ENCODE data around the gene SLC26A11.

The SLC26A11 gene

GRCh38 chr17:80184423-80184714, 35.9 kb upstream of the SLC26A11 start:
- no peak overlapping the region for H3K4me3 ChIP-seq (ENCODE audit: low read depth, low read length)
- no peaks in the 10 kb centered on the region for H3K36me3 ChIP-seq (ENCODE audit: control insufficient read depth, insufficient read depth, low read length)
- no peaks in the 10 kb centered on the region for H3K27me3 ChIP-seq (ENCODE audit: control insufficient read depth, insufficient read depth, low read length)
- H3K4me1 ChIP-seq (ENCODE audit: control insufficient read depth, insufficient read depth, low read length), result no peaks in the 10 kb centered on the region
- no peak overlapping the region for H3K9ac ChIP-seq (ENCODE audit: low read depth, low read length)
- H3K9me3 ChIP-seq (ENCODE audit: control insufficient read depth, insufficient read depth, low read length), result no peaks in the 10 kb centered on the region

GRCh38 chr17:80185968-80186367, 34.3 kb upstream of the SLC26A11 start:
- no peaks in the 10 kb centered on the region for H3K4me1 ChIP-seq (ENCODE audit: control insufficient read depth, insufficient read depth, low read length)
- H3K9ac ChIP-seq (ENCODE audit: low read depth, low read length), result no peak overlapping the region

GRCh38 chr17:80187090-80187489, 33.1 kb upstream of the SLC26A11 start:
- Histone ChIP-seq H3K9ac (ENCODE audit: low read depth, low read length) (no peak overlapping the region), H3K4me3 (ENCODE audit: low read depth, low read length) (no peak overlapping the region), H3K4me1 (ENCODE audit: control insufficient read depth, insufficient read depth, low read length) (no peaks in the 10 kb centered on the region), H3K27me3 (ENCODE audit: control insufficient read depth, insufficient read depth, low read length) (no peaks in the 10 kb centered on the region), H3K9me3 (ENCODE audit: control insufficient read depth, insufficient read depth, low read length) (no peaks in the 10 kb centered on the region), H3K36me3 (ENCODE audit: control insufficient read depth, insufficient read depth, low read length) (no peaks in the 10 kb centered on the region)

More at GRCh38 chr17:80185968-80186367, 34.3 kb upstream of the SLC26A11 start:
- Histone ChIP-seq H3K4me3 (ENCODE audit: low read depth, low read length) (no peak overlapping the region), H3K27me3 (ENCODE audit: control insufficient read depth, insufficient read depth, low read length) (no peaks in the 10 kb centered on the region), H3K36me3 (ENCODE audit: control insufficient read depth, insufficient read depth, low read length) (no peaks in the 10 kb centered on the region), H3K9me3 (ENCODE audit: control insufficient read depth, insufficient read depth, low read length) (no peaks in the 10 kb centered on the region)

- H3K4me3 ChIP-seq (ENCODE audit: low read depth, low read length), result no peak overlapping the region
- no peaks in the 10 kb centered on the region for H3K36me3 ChIP-seq (ENCODE audit: control insufficient read depth, insufficient read depth, low read length)
- H3K9ac ChIP-seq (ENCODE audit: low read depth, low read length), result no peak overlapping the region
- no peaks in the 10 kb centered on the region for H3K9me3 ChIP-seq (ENCODE audit: control insufficient read depth, insufficient read depth, low read length)
- H3K4me1 ChIP-seq (ENCODE audit: control insufficient read depth, insufficient read depth, low read length), result no peaks in the 10 kb centered on the region
- H3K27me3 ChIP-seq (ENCODE audit: control insufficient read depth, insufficient read depth, low read length), result no peaks in the 10 kb centered on the region
These were observed 32.7 kb upstream of the SLC26A11 start for GRCh38 chr17:80187515-80187941.

GRCh38 chr17:80189611-80190010, 30.6 kb upstream of the SLC26A11 start:
- Histone ChIP-seq H3K36me3 (ENCODE audit: control insufficient read depth, insufficient read depth, low read length) (no peaks in the 10 kb centered on the region), H3K4me1 (ENCODE audit: control insufficient read depth, insufficient read depth, low read length) (no peaks in the 10 kb centered on the region), H3K27me3 (ENCODE audit: control insufficient read depth, insufficient read depth, low read length) (no peaks in the 10 kb centered on the region), H3K4me3 (ENCODE audit: low read depth, low read length) (no peak overlapping the region), H3K9me3 (ENCODE audit: control insufficient read depth, insufficient read depth, low read length) (no peaks in the 10 kb centered on the region), H3K9ac (ENCODE audit: low read depth, low read length) (no peak overlapping the region)

- Histone ChIP-seq H3K9me3 (ENCODE audit: control insufficient read depth, insufficient read depth, low read length) (no peaks in the 10 kb centered on the region), H3K36me3 (ENCODE audit: control insufficient read depth, insufficient read depth, low read length) (no peaks in the 10 kb centered on the region), H3K9ac (ENCODE audit: low read depth, low read length) (no peak overlapping the region), H3K4me3 (ENCODE audit: low read depth, low read length) (no peak overlapping the region), H3K27me3 (ENCODE audit: control insufficient read depth, insufficient read depth, low read length) (no peaks in the 10 kb centered on the region), H3K4me1 (ENCODE audit: control insufficient read depth, insufficient read depth, low read length) (no peaks in the 10 kb centered on the region)
These were observed 29.5 kb upstream of the SLC26A11 start for GRCh38 chr17:80190716-80191115.

GRCh38 chr17:80191192-80191591, 29.0 kb upstream of the SLC26A11 start:
- Histone ChIP-seq H3K9ac (ENCODE audit: low read depth, low read length) (no peak overlapping the region), H3K4me3 (ENCODE audit: low read depth, low read length) (no peak overlapping the region), H3K4me1 (ENCODE audit: control insufficient read depth, insufficient read depth, low read length) (no peaks in the 10 kb centered on the region), H3K27me3 (ENCODE audit: control insufficient read depth, insufficient read depth, low read length) (no peaks in the 10 kb centered on the region), H3K9me3 (ENCODE audit: control insufficient read depth, insufficient read depth, low read length) (no peaks in the 10 kb centered on the region), H3K36me3 (ENCODE audit: control insufficient read depth, insufficient read depth, low read length) (no peaks in the 10 kb centered on the region)

- Histone ChIP-seq H3K4me1 (ENCODE audit: control insufficient read depth, insufficient read depth, low read length) (no peaks in the 10 kb centered on the region), H3K36me3 (ENCODE audit: control insufficient read depth, insufficient read depth, low read length) (no peaks in the 10 kb centered on the region), H3K9me3 (ENCODE audit: control insufficient read depth, insufficient read depth, low read length) (no peaks in the 10 kb centered on the region), H3K4me3 (ENCODE audit: low read depth, low read length) (no peak overlapping the region), H3K27me3 (ENCODE audit: control insufficient read depth, insufficient read depth, low read length) (no peaks in the 10 kb centered on the region), H3K9ac (ENCODE audit: low read depth, low read length) (no peak overlapping the region)
These were observed 28.2 kb upstream of the SLC26A11 start for GRCh38 chr17:80191865-80192661.

- H3K36me3 ChIP-seq (ENCODE audit: control insufficient read depth, insufficient read depth, low read length), result no peaks in the 10 kb centered on the region
- no peak overlapping the region for H3K4me3 ChIP-seq (ENCODE audit: low read depth, low read length)
- no peaks in the 10 kb centered on the region for H3K27me3 ChIP-seq (ENCODE audit: control insufficient read depth, insufficient read depth, low read length)
- no peaks in the 10 kb centered on the region for H3K4me1 ChIP-seq (ENCODE audit: control insufficient read depth, insufficient read depth, low read length)
- H3K9me3 ChIP-seq (ENCODE audit: control insufficient read depth, insufficient read depth, low read length), result no peaks in the 10 kb centered on the region
- H3K9ac ChIP-seq (ENCODE audit: low read depth, low read length), result no peak overlapping the region
These were observed 25.1 kb upstream of the SLC26A11 start for GRCh38 chr17:80195141-80195540.

- Histone ChIP-seq H3K4me1 (ENCODE audit: control insufficient read depth, insufficient read depth, low read length) (no peaks in the 10 kb centered on the region), H3K27me3 (ENCODE audit: control insufficient read depth, insufficient read depth, low read length) (no peaks in the 10 kb centered on the region), H3K36me3 (ENCODE audit: control insufficient read depth, insufficient read depth, low read length) (no peaks in the 10 kb centered on the region), H3K9ac (ENCODE audit: low read depth, low read length) (no peak overlapping the region), H3K4me3 (ENCODE audit: low read depth, low read length) (no peak overlapping the region), H3K9me3 (ENCODE audit: control insufficient read depth, insufficient read depth, low read length) (no peaks in the 10 kb centered on the region)
These were observed 24.3 kb upstream of the SLC26A11 start for GRCh38 chr17:80195671-80196529.

- Histone ChIP-seq H3K36me3 (ENCODE audit: control insufficient read depth, insufficient read depth, low read length) (no peaks in the 10 kb centered on the region), H3K4me3 (ENCODE audit: low read depth, low read length) (no peak overlapping the region), H3K4me1 (ENCODE audit: control insufficient read depth, insufficient read depth, low read length) (no peaks in the 10 kb centered on the region), H3K9me3 (ENCODE audit: control insufficient read depth, insufficient read depth, low read length) (no peaks in the 10 kb centered on the region), H3K9ac (ENCODE audit: low read depth, low read length) (no peak overlapping the region), H3K27me3 (ENCODE audit: control insufficient read depth, insufficient read depth, low read length) (no peaks in the 10 kb centered on the region)
These were observed 23.6 kb upstream of the SLC26A11 start for GRCh38 chr17:80196652-80197051.

- no peaks in the 10 kb centered on the region for H3K27me3 ChIP-seq (ENCODE audit: control insufficient read depth, insufficient read depth, low read length)
- H3K4me3 ChIP-seq (ENCODE audit: low read depth, low read length), result no peak overlapping the region
- no peaks in the 10 kb centered on the region for H3K36me3 ChIP-seq (ENCODE audit: control insufficient read depth, insufficient read depth, low read length)
- no peak overlapping the region for H3K9ac ChIP-seq (ENCODE audit: low read depth, low read length)
- H3K9me3 ChIP-seq (ENCODE audit: control insufficient read depth, insufficient read depth, low read length), result no peaks in the 10 kb centered on the region
- no peaks in the 10 kb centered on the region for H3K4me1 ChIP-seq (ENCODE audit: control insufficient read depth, insufficient read depth, low read length)
These were observed 22.0 kb upstream of the SLC26A11 start for GRCh38 chr17:80198144-80198661.

Data from iPS-15b (cell line).